ENCODE results near the gene CDHR2. TPM values are rescaled to one million over a fixed set of nuclear protein-coding genes. Genes with fewer than 3 reads are reported as not detected.

Gene CDHR2
- total RNA-seq, 1 donor from 2014 or later: not detected

GRCh38 chr5:176618783-176619182, 69.6 kb downstream of the CDHR2 start:
- intact Hi-C loops (cut with DNase I): no loop called here
- TF ChIP-seq CTCF (IDR thresholded peaks at IDR 0.05): no peak
- TF ChIP-seq POLR2AphosphoS5 (IDR thresholded peaks at IDR 0.05; ENCODE audit: insufficient read depth in 1 of 2, low read depth in 1 of 2): no peak
- no peak for TF ChIP-seq POLR2A (IDR thresholded peaks at IDR 0.05)
- Histone ChIP-seq H3K27ac (no peak overlapping the region), H3K4me3 (no peak overlapping the region), H3K36me3 (no peaks in the 10 kb centered on the region), H3K27me3 (peaks cover 19% of the 10 kb centered on the region), H3K9me3 (no peaks in the 10 kb centered on the region), H3K4me1 (peaks cover 18% of the 10 kb centered on the region)
- DNase-seq (ENCODE audit: extremely low spot score in 2 of 2): no peak

- no peak for TF ChIP-seq CTCF (IDR thresholded peaks at IDR 0.05)
- no peak for TF ChIP-seq POLR2A (IDR thresholded peaks at IDR 0.05)
- no peak for TF ChIP-seq POLR2AphosphoS5 (IDR thresholded peaks at IDR 0.05; ENCODE audit: insufficient read depth in 1 of 2, low read depth in 1 of 2)
- intact Hi-C loops (cut with DNase I): no loop called here
- H3K27me3 ChIP-seq: peaks cover 19% of the 10 kb centered on the region
- no peaks in the 10 kb centered on the region for H3K36me3 ChIP-seq
- H3K4me3 ChIP-seq: no peak overlapping the region
- H3K4me1 ChIP-seq: peaks cover 18% of the 10 kb centered on the region
- no peak overlapping the region for H3K27ac ChIP-seq
- H3K9me3 ChIP-seq: no peaks in the 10 kb centered on the region
- DNase-seq (ENCODE audit: extremely low spot score in 2 of 2): no peak
These were observed 70.0 kb downstream of the CDHR2 start for GRCh38 chr5:176619203-176619568.

DNA sequence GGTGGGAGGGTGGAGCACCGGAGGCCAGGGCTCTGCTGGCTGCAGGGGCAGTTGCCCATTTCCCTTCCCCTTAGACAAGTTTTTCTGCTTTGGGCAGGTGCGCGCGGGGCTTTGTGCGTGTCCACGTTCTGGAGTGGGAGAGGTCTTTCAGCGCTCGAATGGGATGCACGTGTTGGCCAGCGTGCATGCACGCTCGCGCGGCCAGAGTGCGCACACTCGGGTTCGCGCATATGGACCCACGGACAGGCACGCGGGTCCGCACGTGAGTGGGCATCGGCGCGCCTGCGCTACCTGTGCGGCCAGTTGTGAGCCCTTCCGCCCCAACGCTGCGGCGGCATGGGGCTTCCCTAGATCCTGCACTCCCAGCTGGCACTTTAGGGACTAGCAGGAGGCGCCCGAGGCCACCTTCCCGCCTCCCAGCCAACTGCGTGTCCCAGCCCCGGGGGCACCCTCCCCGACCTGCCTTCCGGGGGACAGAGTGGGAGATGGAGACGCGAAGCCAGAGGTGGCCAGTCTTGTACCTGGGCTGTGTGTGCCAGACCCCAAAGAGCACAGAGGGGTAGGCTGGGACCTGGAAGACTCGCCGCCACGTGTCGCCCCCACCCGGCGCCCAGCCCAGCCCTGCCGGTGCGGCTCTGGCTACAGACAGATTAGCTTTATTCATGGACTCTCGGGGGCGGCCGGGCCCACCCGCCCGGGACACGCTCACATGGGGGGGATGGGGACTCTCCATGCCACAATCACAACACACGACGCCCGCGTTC, 70.6 kb downstream of the CDHR2 start:
- Histone ChIP-seq H3K36me3 (no peaks in the 10 kb centered on the region), H3K27ac (no peak overlapping the region), H3K4me1 (peaks cover 18% of the 10 kb centered on the region), H3K27me3 (peaks cover 19% of the 10 kb centered on the region), H3K4me3 (no peak overlapping the region), H3K9me3 (no peaks in the 10 kb centered on the region)
- no peak for DNase-seq (ENCODE audit: extremely low spot score in 2 of 2)
- intact Hi-C loops (cut with DNase I): no loop called here
- TF ChIP-seq POLR2A (IDR thresholded peaks at IDR 0.05) (no peak), CTCF (IDR thresholded peaks at IDR 0.05) (no peak), POLR2AphosphoS5 (IDR thresholded peaks at IDR 0.05; ENCODE audit: insufficient read depth in 1 of 2, low read depth in 1 of 2) (no peak)

GRCh38 chr5:176620333-176620981, 71.3 kb downstream of the CDHR2 start:
- Histone ChIP-seq H3K27ac (no peak overlapping the region), H3K36me3 (no peaks in the 10 kb centered on the region), H3K27me3 (peaks cover 19% of the 10 kb centered on the region), H3K9me3 (no peaks in the 10 kb centered on the region), H3K4me3 (no peak overlapping the region), H3K4me1 (peaks cover 18% of the 10 kb centered on the region)
- TF ChIP-seq POLR2AphosphoS5 (IDR thresholded peaks at IDR 0.05; ENCODE audit: insufficient read depth in 1 of 2, low read depth in 1 of 2) (no peak), POLR2A (IDR thresholded peaks at IDR 0.05) (no peak), CTCF (IDR thresholded peaks at IDR 0.05) (no peak)
- intact Hi-C loops (cut with DNase I): no loop called here
- no peak for DNase-seq (ENCODE audit: extremely low spot score in 2 of 2)

GRCh38 chr5:176621661-176622079, 72.5 kb downstream of the CDHR2 start:
- intact Hi-C loops (cut with DNase I): no loop called here
- TF ChIP-seq POLR2A (IDR thresholded peaks at IDR 0.05): no peak
- TF ChIP-seq POLR2AphosphoS5 (IDR thresholded peaks at IDR 0.05; ENCODE audit: insufficient read depth in 1 of 2, low read depth in 1 of 2): no peak
- no peak for TF ChIP-seq CTCF (IDR thresholded peaks at IDR 0.05)
- no peak for DNase-seq (ENCODE audit: extremely low spot score in 2 of 2)
- no peak overlapping the region for H3K27ac ChIP-seq
- no peaks in the 10 kb centered on the region for H3K9me3 ChIP-seq
- H3K36me3 ChIP-seq: no peaks in the 10 kb centered on the region
- H3K27me3 ChIP-seq: peaks cover 19% of the 10 kb centered on the region
- peaks cover 18% of the 10 kb centered on the region for H3K4me1 ChIP-seq
- H3K4me3 ChIP-seq: no peak overlapping the region
